WTC11 (cell line): Measurements from ENCODE around the gene GGT6. TPM values are rescaled to one million over a fixed set of nuclear protein-coding genes. Genes with fewer than 3 reads are reported as not detected.

Experiments used
- ATAC-seq: fragments of 200-7000 bp; cut with Tn5 transposase; 2 replicates; pipeline ENCODE4 v1.10.0; 2021; ENCODE audit warnings: mild to moderate bottlenecking, moderate library complexity
- CTCF ChIA-PET: fragments of 300-600 bp; sonication (Branson Sonifier 250); formaldehyde crosslinking; loops from one replicate; lab custom pipeline; 2021; ENCODE audit warnings: antibody characterized with exemption; lab: Charles Lee
- POLR2A ChIA-PET: fragments of 350-600 bp; sonication (Branson Sonifier 250); formaldehyde crosslinking; loops from one replicate; lab custom pipeline; 2021; ENCODE audit warnings: antibody characterized with exemption; lab: Charles Lee
- DNase-seq: peaks from one replicate; pipeline ENCODE4 v3.0.0; 2021; ENCODE audit warnings: low spot score
- H3K27ac Mint-ChIP-seq: 2 replicates; pipeline ENCODE4 v1.8.0; 2021; ENCODE audit warnings: mixed read lengths
- H3K27me3 Mint-ChIP-seq: 2 replicates; pipeline ENCODE4 v1.8.0; 2021; ENCODE audit warnings: low read depth, mild to moderate bottlenecking, moderate library complexity, mixed read lengths
- H3K36me3 Mint-ChIP-seq: 2 replicates; pipeline ENCODE4 v1.8.0; 2021; ENCODE audit warnings: mixed read lengths
- H3K4me1 Mint-ChIP-seq: 2 replicates; pipeline ENCODE4 v1.8.0; 2022; ENCODE audit warnings: mixed read lengths
- H3K4me3 Mint-ChIP-seq: 2 replicates; pipeline ENCODE4 v1.8.0; 2021; ENCODE audit warnings: mild to moderate bottlenecking, moderate library complexity, mixed read lengths
- H3K9me3 Mint-ChIP-seq: 2 replicates; pipeline ENCODE4 v1.8.0; 2021; ENCODE audit warnings: mixed read lengths
- NR3C1 ChIP-seq: sonication (generic); formaldehyde crosslinking; conservative IDR thresholded peaks from 2 replicates; pipeline ENCODE4 v1.8.1; 2023; ENCODE audit warnings: low read depth, mild to moderate bottlenecking, missing genetic modification reagents
- ZBTB21 ChIP-seq: sonication (generic); formaldehyde crosslinking; IDR thresholded peaks from 2 replicates; pipeline ENCODE4 v1.8.1; 2023; ENCODE audit warnings: mild to moderate bottlenecking, missing genetic modification reagents, borderline replicate concordance
- ZNF138 ChIP-seq: sonication (generic); formaldehyde crosslinking; conservative IDR thresholded peaks from 2 replicates; pipeline ENCODE4 v1.8.1; 2022; ENCODE audit warnings: mild to moderate bottlenecking, moderate library complexity, missing genetic modification reagents
- ZNF671 ChIP-seq: fragments of 250-450 bp; sonication (Bioruptor Pico); IDR thresholded peaks from 2 replicates; pipeline ENCODE4 v1.8.0; 2021; ENCODE audit warnings: mild to moderate bottlenecking
- total RNA-seq: library from RNA; stranded (reverse); gene quantifications from 3 replicates; pipeline ENCODE4 v1.2.3, GENCODE V29; 2021
- TF ChIP-seq, protein P1 (sequence below): sonication (generic); formaldehyde crosslinking; IDR thresholded peaks from 2 replicates; pipeline ENCODE4 v1.8.1; 2022; ENCODE audit warnings: low read depth, mild to moderate bottlenecking, moderate library complexity, missing genetic modification reagents, borderline replicate concordance
- TF ChIP-seq, protein P2 (sequence below): fragments of 250-450 bp; sonication (Bioruptor Pico); IDR thresholded peaks from 2 replicates; pipeline ENCODE4 v1.9.0; 2021; ENCODE audit warnings: mild to moderate bottlenecking, borderline replicate concordance
- TF ChIP-seq, protein P3 (sequence below): sonication (generic); formaldehyde crosslinking; IDR thresholded peaks from 2 replicates; pipeline ENCODE4 v1.8.1; 2022; ENCODE audit warnings: mild to moderate bottlenecking, missing genetic modification reagents, moderate library complexity, borderline replicate concordance
- TF ChIP-seq, protein P4 (sequence below): sonication (generic); formaldehyde crosslinking; IDR thresholded peaks from 2 replicates; pipeline ENCODE4 v1.8.0; 2022; ENCODE audit warnings: mild to moderate bottlenecking, missing genetic modification reagents
- TF ChIP-seq, protein P5 (sequence below): sonication (generic); formaldehyde crosslinking; IDR thresholded peaks from 2 replicates; pipeline ENCODE4 v1.8.1; 2023; ENCODE audit warnings: mild to moderate bottlenecking, missing genetic modification reagents
- TF ChIP-seq, protein P6 (sequence below): sonication (generic); formaldehyde crosslinking; IDR thresholded peaks from 2 replicates; pipeline ENCODE4 v1.8.0; 2022; ENCODE audit warnings: mild to moderate bottlenecking, missing genetic modification reagents
- TF ChIP-seq, protein P7 (sequence below): sonication (generic); formaldehyde crosslinking; IDR thresholded peaks from 2 replicates; pipeline ENCODE4 v1.8.1; 2023; ENCODE audit warnings: mild to moderate bottlenecking, missing genetic modification reagents, moderate library complexity

The GGT6 gene
- total RNA-seq, 1 experiment from 2014 or later: 0.07 TPM

DNA sequence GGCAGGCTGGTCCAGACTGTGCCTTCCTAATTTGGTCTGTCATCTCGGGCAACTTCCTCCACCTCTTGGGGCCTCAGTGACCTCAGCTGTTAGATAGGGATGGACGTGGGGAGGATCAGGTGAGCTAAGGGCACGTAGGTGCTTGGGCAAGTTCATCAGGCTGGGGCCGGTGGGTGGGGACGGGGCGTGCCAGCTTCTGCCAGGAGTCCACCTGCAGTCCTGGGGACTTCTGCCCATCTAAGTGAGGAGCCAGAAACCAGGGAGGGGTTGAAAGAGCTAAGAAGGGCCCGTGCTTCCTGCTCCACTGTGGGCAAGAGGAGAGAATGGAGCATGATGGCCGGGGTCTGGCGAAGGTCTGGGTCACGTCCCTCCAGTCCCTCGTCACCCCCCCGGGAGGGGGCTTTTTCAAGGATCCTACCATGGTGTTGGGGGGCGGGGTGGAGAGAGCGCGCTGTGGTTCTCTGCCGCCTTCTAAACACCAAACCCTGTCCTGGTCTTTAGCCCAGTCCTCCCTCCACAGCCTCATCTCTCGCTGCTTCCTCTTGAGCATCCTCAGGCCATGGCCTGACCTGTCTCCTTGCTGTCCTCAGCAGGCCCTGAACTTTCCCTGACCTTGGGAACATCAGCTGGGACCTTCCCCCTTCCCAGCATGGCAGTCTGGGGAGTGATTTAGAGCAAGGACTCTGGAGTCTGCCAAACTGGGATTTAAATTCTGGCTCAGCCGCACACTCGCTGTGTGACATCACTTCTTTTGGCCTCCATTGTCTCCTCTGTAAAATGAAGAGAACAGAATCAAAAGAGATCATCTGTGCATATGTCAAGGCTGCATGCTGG is 40.1 kb downstream of the GGT6 start:
- Mint-ChIP-seq H3K4me3 (no peak overlapping the region), H3K36me3 (no peaks in the 10 kb centered on the region), H3K9me3 (no peaks in the 10 kb centered on the region), H3K27me3 (peaks cover 59% of the 10 kb centered on the region), H3K27ac (no peak overlapping the region), H3K4me1 (no peaks in the 10 kb centered on the region)
- TF ChIP-seq, protein P1, sequence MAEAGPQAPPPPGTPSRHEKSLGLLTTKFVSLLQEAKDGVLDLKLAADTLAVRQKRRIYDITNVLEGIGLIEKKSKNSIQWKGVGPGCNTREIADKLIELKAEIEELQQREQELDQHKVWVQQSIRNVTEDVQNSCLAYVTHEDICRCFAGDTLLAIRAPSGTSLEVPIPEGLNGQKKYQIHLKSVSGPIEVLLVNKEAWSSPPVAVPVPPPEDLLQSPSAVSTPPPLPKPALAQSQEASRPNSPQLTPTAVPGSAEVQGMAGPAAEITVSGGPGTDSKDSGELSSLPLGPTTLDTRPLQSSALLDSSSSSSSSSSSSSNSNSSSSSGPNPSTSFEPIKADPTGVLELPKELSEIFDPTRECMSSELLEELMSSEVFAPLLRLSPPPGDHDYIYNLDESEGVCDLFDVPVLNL (CRISPR knock-in tag): no peak
- TF ChIP-seq ZNF671 (CRISPR knock-in tag) (no peak), ZNF138 (CRISPR knock-in tag) (no peak), ZBTB21 (CRISPR knock-in tag) (no peak)
- TF ChIP-seq, protein P2, sequence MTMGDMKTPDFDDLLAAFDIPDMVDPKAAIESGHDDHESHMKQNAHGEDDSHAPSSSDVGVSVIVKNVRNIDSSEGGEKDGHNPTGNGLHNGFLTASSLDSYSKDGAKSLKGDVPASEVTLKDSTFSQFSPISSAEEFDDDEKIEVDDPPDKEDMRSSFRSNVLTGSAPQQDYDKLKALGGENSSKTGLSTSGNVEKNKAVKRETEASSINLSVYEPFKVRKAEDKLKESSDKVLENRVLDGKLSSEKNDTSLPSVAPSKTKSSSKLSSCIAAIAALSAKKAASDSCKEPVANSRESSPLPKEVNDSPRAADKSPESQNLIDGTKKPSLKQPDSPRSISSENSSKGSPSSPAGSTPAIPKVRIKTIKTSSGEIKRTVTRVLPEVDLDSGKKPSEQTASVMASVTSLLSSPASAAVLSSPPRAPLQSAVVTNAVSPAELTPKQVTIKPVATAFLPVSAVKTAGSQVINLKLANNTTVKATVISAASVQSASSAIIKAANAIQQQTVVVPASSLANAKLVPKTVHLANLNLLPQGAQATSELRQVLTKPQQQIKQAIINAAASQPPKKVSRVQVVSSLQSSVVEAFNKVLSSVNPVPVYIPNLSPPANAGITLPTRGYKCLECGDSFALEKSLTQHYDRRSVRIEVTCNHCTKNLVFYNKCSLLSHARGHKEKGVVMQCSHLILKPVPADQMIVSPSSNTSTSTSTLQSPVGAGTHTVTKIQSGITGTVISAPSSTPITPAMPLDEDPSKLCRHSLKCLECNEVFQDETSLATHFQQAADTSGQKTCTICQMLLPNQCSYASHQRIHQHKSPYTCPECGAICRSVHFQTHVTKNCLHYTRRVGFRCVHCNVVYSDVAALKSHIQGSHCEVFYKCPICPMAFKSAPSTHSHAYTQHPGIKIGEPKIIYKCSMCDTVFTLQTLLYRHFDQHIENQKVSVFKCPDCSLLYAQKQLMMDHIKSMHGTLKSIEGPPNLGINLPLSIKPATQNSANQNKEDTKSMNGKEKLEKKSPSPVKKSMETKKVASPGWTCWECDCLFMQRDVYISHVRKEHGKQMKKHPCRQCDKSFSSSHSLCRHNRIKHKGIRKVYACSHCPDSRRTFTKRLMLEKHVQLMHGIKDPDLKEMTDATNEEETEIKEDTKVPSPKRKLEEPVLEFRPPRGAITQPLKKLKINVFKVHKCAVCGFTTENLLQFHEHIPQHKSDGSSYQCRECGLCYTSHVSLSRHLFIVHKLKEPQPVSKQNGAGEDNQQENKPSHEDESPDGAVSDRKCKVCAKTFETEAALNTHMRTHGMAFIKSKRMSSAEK (CRISPR knock-in tag): no peak
- TF ChIP-seq, protein P3, sequence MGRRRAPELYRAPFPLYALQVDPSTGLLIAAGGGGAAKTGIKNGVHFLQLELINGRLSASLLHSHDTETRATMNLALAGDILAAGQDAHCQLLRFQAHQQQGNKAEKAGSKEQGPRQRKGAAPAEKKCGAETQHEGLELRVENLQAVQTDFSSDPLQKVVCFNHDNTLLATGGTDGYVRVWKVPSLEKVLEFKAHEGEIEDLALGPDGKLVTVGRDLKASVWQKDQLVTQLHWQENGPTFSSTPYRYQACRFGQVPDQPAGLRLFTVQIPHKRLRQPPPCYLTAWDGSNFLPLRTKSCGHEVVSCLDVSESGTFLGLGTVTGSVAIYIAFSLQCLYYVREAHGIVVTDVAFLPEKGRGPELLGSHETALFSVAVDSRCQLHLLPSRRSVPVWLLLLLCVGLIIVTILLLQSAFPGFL (CRISPR knock-in tag): no peak
- TF ChIP-seq, protein P4, sequence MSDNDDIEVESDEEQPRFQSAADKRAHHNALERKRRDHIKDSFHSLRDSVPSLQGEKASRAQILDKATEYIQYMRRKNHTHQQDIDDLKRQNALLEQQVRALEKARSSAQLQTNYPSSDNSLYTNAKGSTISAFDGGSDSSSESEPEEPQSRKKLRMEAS (CRISPR knock-in tag): no peak
- TF ChIP-seq, protein P5, sequence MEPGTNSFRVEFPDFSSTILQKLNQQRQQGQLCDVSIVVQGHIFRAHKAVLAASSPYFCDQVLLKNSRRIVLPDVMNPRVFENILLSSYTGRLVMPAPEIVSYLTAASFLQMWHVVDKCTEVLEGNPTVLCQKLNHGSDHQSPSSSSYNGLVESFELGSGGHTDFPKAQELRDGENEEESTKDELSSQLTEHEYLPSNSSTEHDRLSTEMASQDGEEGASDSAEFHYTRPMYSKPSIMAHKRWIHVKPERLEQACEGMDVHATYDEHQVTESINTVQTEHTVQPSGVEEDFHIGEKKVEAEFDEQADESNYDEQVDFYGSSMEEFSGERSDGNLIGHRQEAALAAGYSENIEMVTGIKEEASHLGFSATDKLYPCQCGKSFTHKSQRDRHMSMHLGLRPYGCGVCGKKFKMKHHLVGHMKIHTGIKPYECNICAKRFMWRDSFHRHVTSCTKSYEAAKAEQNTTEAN (CRISPR knock-in tag): no peak
- TF ChIP-seq, protein P6, sequence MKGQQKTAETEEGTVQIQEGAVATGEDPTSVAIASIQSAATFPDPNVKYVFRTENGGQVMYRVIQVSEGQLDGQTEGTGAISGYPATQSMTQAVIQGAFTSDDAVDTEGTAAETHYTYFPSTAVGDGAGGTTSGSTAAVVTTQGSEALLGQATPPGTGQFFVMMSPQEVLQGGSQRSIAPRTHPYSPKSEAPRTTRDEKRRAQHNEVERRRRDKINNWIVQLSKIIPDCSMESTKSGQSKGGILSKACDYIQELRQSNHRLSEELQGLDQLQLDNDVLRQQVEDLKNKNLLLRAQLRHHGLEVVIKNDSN (CRISPR knock-in tag): no peak
- TF ChIP-seq, protein P7, sequence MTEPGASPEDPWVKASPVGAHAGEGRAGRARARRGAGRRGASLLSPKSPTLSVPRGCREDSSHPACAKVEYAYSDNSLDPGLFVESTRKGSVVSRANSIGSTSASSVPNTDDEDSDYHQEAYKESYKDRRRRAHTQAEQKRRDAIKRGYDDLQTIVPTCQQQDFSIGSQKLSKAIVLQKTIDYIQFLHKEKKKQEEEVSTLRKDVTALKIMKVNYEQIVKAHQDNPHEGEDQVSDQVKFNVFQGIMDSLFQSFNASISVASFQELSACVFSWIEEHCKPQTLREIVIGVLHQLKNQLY (CRISPR knock-in tag): no peak
- DNase-seq: no peak
- ChIA-PET POLR2A (no interaction called here), CTCF (interaction anchor here (1.0 to 1.5 kb wide), 3 partner anchors 25 to 99 kb away, joined by 3 to 4 read pairs (median 4); no protein-coding TSS in a partner anchor)
- no peak for ATAC-seq

DNA sequence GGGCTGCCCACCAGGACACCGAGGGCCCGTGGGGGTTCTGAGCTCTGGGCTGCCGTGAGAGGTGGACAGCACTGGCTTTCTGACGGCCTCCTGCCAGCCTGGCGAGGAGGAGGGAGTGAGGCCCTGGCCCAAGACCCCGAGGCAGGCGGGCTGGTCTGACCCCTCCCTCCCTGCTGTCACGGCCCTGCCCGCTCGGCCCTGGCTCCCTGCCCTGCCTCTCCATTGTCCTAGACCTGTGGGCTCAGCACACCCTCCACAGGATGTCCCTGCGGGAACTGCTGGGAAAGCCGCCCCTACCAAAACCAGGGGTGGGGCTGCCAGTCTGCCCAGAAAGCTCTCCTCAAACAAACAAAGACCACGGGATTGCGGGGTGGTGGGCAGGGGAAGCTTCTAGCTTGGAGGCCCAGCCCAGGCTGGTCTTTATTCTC is 41.0 kb downstream of the GGT6 start:
- Mint-ChIP-seq H3K27ac (no peak overlapping the region), H3K27me3 (peaks cover 50% of the 10 kb centered on the region), H3K9me3 (no peaks in the 10 kb centered on the region), H3K36me3 (no peaks in the 10 kb centered on the region)
- no peak for DNase-seq
- POLR2A ChIA-PET: no interaction called here
- no peak for TF ChIP-seq NR3C1
- TF ChIP-seq, all 79 proteins: peak for 0
- CTCF ChIA-PET: interaction anchor here (1.0 to 1.5 kb wide), 3 partner anchors 24 to 99 kb away, joined by 3 to 4 read pairs (median 4); no protein-coding TSS in a partner anchor
- Mint-ChIP-seq H3K4me1 (peaks cover 3% of the 10 kb centered on the region), H3K4me3 (no peak overlapping the region)
- no peak for ATAC-seq
